Mesenchymal stem cell (in vitro differentiated cells and primary cell): Measurements from ENCODE around the gene HOXB3.
A peak's percentile ranks its signal among the peaks of the same experiment; 100 is the strongest.

Source experiments
- DNase-seq: peaks from one replicate; pipeline ENCODE4 v3.0.0-alpha.2; 2013
- H2AFZ ChIP-seq: one replicate; pipeline ENCODE4 v1.6.1; 2013; ENCODE audit warnings: low read depth, mild to moderate bottlenecking, control low read depth, inconsistent platforms, low read length, moderate library complexity
- H2AK5ac ChIP-seq: 2 replicates; pipeline ENCODE4 v1.6.1; 2013; ENCODE audit warnings: low read length, moderate library complexity, mild to moderate bottlenecking, inconsistent platforms; ENCODE audit not compliant: severe bottlenecking
- H2BK120ac ChIP-seq: one replicate; pipeline ENCODE4 v1.6.1; 2013; ENCODE audit warnings: low read depth, mild to moderate bottlenecking, inconsistent platforms, low read length, moderate library complexity
- H2BK12ac ChIP-seq, 2 experiments: one replicate each; pipeline ENCODE4 v1.6.1; 2013; ENCODE audit warnings: inconsistent platforms in 2 of 2, low read length in 2 of 2, mild to moderate bottlenecking in 2 of 2, moderate library complexity in 2 of 2, control low read depth in 1 of 2
- H2BK15ac ChIP-seq: one replicate; pipeline ENCODE4 v1.6.1; 2013; ENCODE audit warnings: mild to moderate bottlenecking, low read depth, inconsistent platforms; ENCODE audit not compliant: poor library complexity, severe bottlenecking
- H2BK5ac ChIP-seq: 2 replicates; pipeline ENCODE4 v1.6.1; 2013; ENCODE audit warnings: low read depth, mild to moderate bottlenecking, low read length, control low read depth, inconsistent platforms; ENCODE audit not compliant: poor library complexity, severe bottlenecking
- H3K14ac ChIP-seq, 2 experiments: one replicate each; pipeline ENCODE4 v1.6.1; 2013; ENCODE audit warnings: inconsistent platforms in 2 of 2, low read length in 2 of 2, control low read depth in 1 of 2, mild to moderate bottlenecking in 1 of 2, moderate library complexity in 1 of 2
- H3K18ac ChIP-seq, 2 experiments: one replicate each; pipeline ENCODE4 v1.6.1; 2013; ENCODE audit warnings: inconsistent platforms in 2 of 2, low read length in 2 of 2, control low read depth in 1 of 2, low read depth in 1 of 2, mild to moderate bottlenecking in 1 of 2
- H3K23ac ChIP-seq, 2 experiments: one replicate each; pipeline ENCODE4 v1.6.1; 2013; ENCODE audit warnings: inconsistent platforms in 2 of 2, low read length in 2 of 2, mild to moderate bottlenecking in 2 of 2, moderate library complexity in 2 of 2, control low read depth in 1 of 2
- H3K27ac ChIP-seq: 2 replicates; pipeline ENCODE4 v1.5.1; 2013; ENCODE audit warnings: mild to moderate bottlenecking, moderate library complexity, low read length, control low read depth, inconsistent platforms; ENCODE audit not compliant: poor library complexity, severe bottlenecking
- H3K27me3 ChIP-seq, 2 experiments: 2 replicates each; pipeline versions ENCODE4 v1.6.1 to v1.7.0; 2013; ENCODE audit warnings: low read length in 2 of 2, mild to moderate bottlenecking in 2 of 2, moderate library complexity in 2 of 2, control low read depth in 1 of 2, inconsistent platforms in 1 of 2; ENCODE audit not compliant: control insufficient read depth in 1 of 2, insufficient read depth in 1 of 2
- H3K36me3 ChIP-seq, 2 experiments: 2 replicates each; pipeline versions ENCODE4 v1.6.1 to v1.7.0; 2013; ENCODE audit warnings: low read length in 2 of 2, control low read depth in 1 of 2, inconsistent platforms in 1 of 2, low read depth in 1 of 2, mild to moderate bottlenecking in 1 of 2; ENCODE audit not compliant: insufficient read depth in 2 of 2, control insufficient read depth in 1 of 2
- H3K4ac ChIP-seq, 2 experiments: one replicate each; pipeline ENCODE4 v1.6.1; 2013; ENCODE audit warnings: inconsistent platforms in 2 of 2, low read length in 2 of 2, mild to moderate bottlenecking in 2 of 2, moderate library complexity in 2 of 2, control low read depth in 1 of 2, low read depth in 1 of 2
- H3K4me1 ChIP-seq: 2 replicates; pipeline ENCODE4 v1.6.1; 2013; ENCODE audit warnings: low read depth, low read length, control low read depth; ENCODE audit not compliant: control insufficient read depth, insufficient read depth
- H3K4me2 ChIP-seq: 2 replicates; pipeline ENCODE4 v1.6.1; 2013; ENCODE audit warnings: low read length, mild to moderate bottlenecking, inconsistent platforms; ENCODE audit not compliant: poor library complexity, severe bottlenecking
- H3K4me3 ChIP-seq, 2 experiments: 2 replicates each; pipeline versions ENCODE4 v1.5.1 to v1.7.0; 2013; ENCODE audit warnings: low read length in 2 of 2, mild to moderate bottlenecking in 2 of 2, control low read depth in 1 of 2, low read depth in 1 of 2; ENCODE audit not compliant: insufficient read depth in 1 of 2
- H3K79me1 ChIP-seq: replicated peaks from 2 replicates; pipeline ENCODE4 v1.6.1; 2013; ENCODE audit warnings: mild to moderate bottlenecking, control low read depth, low read length, inconsistent platforms; ENCODE audit not compliant: poor library complexity, severe bottlenecking
- H3K9ac ChIP-seq: 2 replicates; pipeline ENCODE4 v1.7.0; 2013; ENCODE audit warnings: mild to moderate bottlenecking, low read length, moderate library complexity
- H3K9me3 ChIP-seq: 2 replicates; pipeline ENCODE4 v1.7.0; 2013; ENCODE audit warnings: mild to moderate bottlenecking, low read length; ENCODE audit not compliant: control insufficient read depth
- H4K8ac ChIP-seq: one replicate; pipeline ENCODE4 v1.6.1; 2013; ENCODE audit warnings: inconsistent platforms, mild to moderate bottlenecking, low read length, moderate library complexity
- H4K91ac ChIP-seq: one replicate; pipeline ENCODE4 v1.6.1; 2013; ENCODE audit warnings: mild to moderate bottlenecking, low read length, inconsistent platforms
- WGBS: methylation state at CpG from one replicate; pipeline ENCODE4 v1.1.7; 2013; ENCODE audit warnings: mixed read lengths; 5-methylcytosine and 5-hydroxymethylcytosine counted together

The HOXB3 gene

DNA sequence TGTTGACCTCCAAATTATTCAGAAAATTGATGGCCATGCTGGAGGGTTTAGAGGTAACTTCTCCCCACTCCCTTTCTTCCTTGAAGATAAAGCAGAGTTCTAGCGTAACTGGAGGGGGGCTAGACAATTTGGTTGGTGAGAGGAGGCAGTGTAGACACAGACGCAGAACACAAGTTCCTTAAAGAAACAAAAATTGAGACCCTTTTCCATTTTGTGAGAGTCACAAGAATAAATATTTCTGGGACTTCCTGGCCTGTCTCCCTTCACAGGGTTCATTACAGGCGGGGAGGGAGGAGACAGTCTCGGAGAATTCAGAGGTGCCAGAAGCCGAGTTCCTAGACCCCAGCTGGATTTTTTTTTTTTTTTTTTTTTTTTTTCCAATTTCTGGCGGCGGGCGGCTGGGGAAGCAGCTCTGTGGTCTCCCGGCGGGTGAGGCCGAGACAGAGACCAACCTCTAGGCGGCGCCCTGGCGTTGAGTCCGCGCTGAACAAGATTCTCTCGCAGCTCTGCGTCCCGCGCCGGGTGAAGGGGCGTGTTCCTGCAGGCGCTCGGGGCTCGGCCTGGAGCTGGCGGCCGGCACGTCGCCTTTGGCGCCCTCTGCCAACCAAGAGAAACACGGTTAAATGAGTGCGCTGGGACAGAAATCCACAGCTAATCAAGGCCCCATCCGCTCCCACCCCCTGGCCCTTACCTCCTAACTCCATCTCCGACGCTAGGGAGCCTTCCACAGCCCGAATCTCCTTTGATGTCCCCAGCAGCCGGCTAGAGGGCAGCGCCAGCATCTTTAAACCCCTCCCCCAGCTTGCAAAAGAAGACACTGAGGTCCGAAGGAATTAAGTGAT is 46.4 kb upstream of the HOXB3 start:
- no peak overlapping the region for H2BK120ac ChIP-seq
- H2BK12ac ChIP-seq = no peak overlapping the region
- H3K4ac ChIP-seq = no peak overlapping the region
- peaks cover 99 to 100% of the 10 kb centered on the region in 2 experiments for H3K27me3 ChIP-seq
- no peak overlapping the region for H3K23ac ChIP-seq
- peak overlapping the region; percentile 15 for H3K9ac ChIP-seq
- H3K4me2 ChIP-seq = peak overlapping the region; percentile 32
- H3K4me1 ChIP-seq = peaks cover 6% of the 10 kb centered on the region
- no peaks in the 10 kb centered on the region for H3K79me1 ChIP-seq
- peak overlapping the region; percentile 29 to 50 for H3K18ac ChIP-seq
- 3% methylated on average over 34 of the region's 39 CpGs for WGBS
- H4K91ac ChIP-seq = no peak overlapping the region
- H3K27ac ChIP-seq = no peak overlapping the region
- H3K9me3 ChIP-seq = no peaks in the 10 kb centered on the region
- H3K36me3 ChIP-seq = no peaks in the 10 kb centered on the region
- H2BK5ac ChIP-seq = no peak overlapping the region
- H2AFZ ChIP-seq = no peak overlapping the region
- H3K14ac ChIP-seq = peak overlapping the region in 1 of 2 experiments; percentile 11
- H3K4me3 ChIP-seq = no peak overlapping the region
- H2BK15ac ChIP-seq = peak overlapping the region; percentile 31
- H4K8ac ChIP-seq = no peak overlapping the region
- no peak overlapping the region for H2AK5ac ChIP-seq
- DNase-seq = peak; percentile 94

- no peak overlapping the region for H2BK15ac ChIP-seq
- H2AFZ ChIP-seq = no peak overlapping the region
- H3K9ac ChIP-seq = no peak overlapping the region
- no peak overlapping the region for H3K14ac ChIP-seq
- peaks cover 3% of the 10 kb centered on the region for H3K9me3 ChIP-seq
- H3K4ac ChIP-seq = no peak overlapping the region
- no peak for DNase-seq
- H3K79me1 ChIP-seq = no peaks in the 10 kb centered on the region
- 69% methylated on average over 20 of the region's 20 CpGs for WGBS
- H3K36me3 ChIP-seq = no peaks in the 10 kb centered on the region
- peaks cover 6% of the 10 kb centered on the region for H3K4me1 ChIP-seq
- no peak overlapping the region for H3K4me2 ChIP-seq
- H2BK12ac ChIP-seq = no peak overlapping the region
- H3K27ac ChIP-seq = no peak overlapping the region
- H3K23ac ChIP-seq = peak overlapping the region in 1 of 2 experiments; percentile 75
- no peak overlapping the region for H2BK120ac ChIP-seq
- no peak overlapping the region for H2BK5ac ChIP-seq
- H3K4me3 ChIP-seq = no peak overlapping the region
- H2AK5ac ChIP-seq = no peak overlapping the region
- H4K8ac ChIP-seq = no peak overlapping the region
- H4K91ac ChIP-seq = no peak overlapping the region
- peak overlapping the region; percentile 13 to 48 for H3K18ac ChIP-seq
- H3K27me3 ChIP-seq = peaks cover 99 to 100% of the 10 kb centered on the region in 2 experiments
Observed at GRCh38 chr17:48634493-48635208, 44.6 kb upstream of the HOXB3 start.

DNA sequence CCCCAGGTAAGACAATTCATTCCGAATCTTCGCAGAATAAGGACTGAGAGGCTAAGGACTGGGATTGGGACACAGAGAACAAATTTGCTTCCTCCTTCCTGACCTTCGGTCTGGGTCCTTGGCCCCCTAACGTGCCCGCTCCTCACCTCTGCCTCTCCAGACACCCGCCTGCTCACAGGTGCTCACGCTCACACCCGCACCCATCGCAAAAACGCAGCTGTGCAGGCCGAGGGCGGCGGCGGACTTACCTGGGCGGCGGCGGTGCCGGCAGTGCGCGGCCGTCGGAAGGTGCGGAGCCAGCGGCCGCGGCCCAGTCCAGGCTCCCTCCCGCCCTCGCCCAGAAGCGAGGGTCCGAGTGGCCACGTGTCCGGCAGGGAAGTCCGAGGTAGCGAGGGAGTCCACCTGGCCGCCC is 43.2 kb upstream of the HOXB3 start:
- peak overlapping the region in 1 of 2 experiments; percentile 9 for H3K4ac ChIP-seq

More for the DNA sequence above, 43.2 kb upstream of the HOXB3 start:
- no peaks in the 10 kb centered on the region for H3K36me3 ChIP-seq
- peak overlapping the region in 1 of 2 experiments; percentile 88 for H3K18ac ChIP-seq
- no peak overlapping the region for H2BK120ac ChIP-seq
- H3K79me1 ChIP-seq = no peaks in the 10 kb centered on the region
- H3K27me3 ChIP-seq = peaks cover 99 to 100% of the 10 kb centered on the region in 2 experiments
- H4K91ac ChIP-seq = no peak overlapping the region
- no peak overlapping the region for H3K27ac ChIP-seq
- H3K4me1 ChIP-seq = peaks cover 6% of the 10 kb centered on the region
- H3K14ac ChIP-seq = peak overlapping the region in 1 of 2 experiments; percentile 78
- WGBS = 29% methylated on average over 35 of the region's 35 CpGs
- H3K23ac ChIP-seq = no peak overlapping the region
- no peak overlapping the region for H3K4me3 ChIP-seq
- peaks cover 3% of the 10 kb centered on the region for H3K9me3 ChIP-seq
- no peak overlapping the region for H2BK5ac ChIP-seq
- peak overlapping the region in 1 of 2 experiments; percentile 65 for H2BK12ac ChIP-seq
- no peak overlapping the region for H2AFZ ChIP-seq
- H2AK5ac ChIP-seq = no peak overlapping the region
- H2BK15ac ChIP-seq = no peak overlapping the region
- no peak overlapping the region for H3K4me2 ChIP-seq
- H4K8ac ChIP-seq = peak overlapping the region; percentile 3
- no peak overlapping the region for H3K9ac ChIP-seq
- no peak for DNase-seq
